HL-60 (cell line): Measurements from ENCODE around the gene DYRK1B.

ENCODE experiments used
- DNase-seq, 2 experiments: peaks; one replicate each; pipeline ENCODE4 v3.0.0-alpha.2; 2010 to 2020; ENCODE audit warnings: low read depth in 1 of 2, low spot score in 1 of 2
- H3K27ac ChIP-seq: fragments of 250-450 bp; sonication (Bioruptor Pico); replicated peaks from 2 replicates; pipeline ENCODE4 v1.5.1; 2020; ENCODE audit warnings: mild to moderate bottlenecking, moderate library complexity
- H3K27me3 ChIP-seq: fragments of 250-450 bp; sonication (Bioruptor Pico); 2 replicates; pipeline ENCODE4 v1.5.1; 2021; ENCODE audit warnings: mild to moderate bottlenecking, moderate library complexity; ENCODE audit not compliant: insufficient read depth, poor library complexity, severe bottlenecking
- H3K4me3 ChIP-seq: replicated peaks from 2 replicates; pipeline ENCODE4 v1.5.1; 2011; ENCODE audit warnings: mild to moderate bottlenecking, control low read depth, low read length; ENCODE audit not compliant: insufficient read depth
- CTCF ChIP-seq: IDR thresholded peaks from one replicate; pipeline ENCODE4 v1.5.1; 2011; ENCODE audit warnings: low read length, control low read depth, inconsistent platforms; ENCODE audit not compliant: insufficient read depth
- GABPA ChIP-seq: IDR thresholded peaks from 2 replicates; pipeline ENCODE4 v1.6.1; 2012; ENCODE audit warnings: low read depth
- POLR2AphosphoS5 ChIP-seq: IDR thresholded peaks from 2 replicates; pipeline ENCODE4 v1.6.1; 2012; ENCODE audit warnings: low read depth
- REST ChIP-seq: IDR thresholded peaks from 2 replicates; pipeline ENCODE4 v1.6.1; 2012; ENCODE audit warnings: low read depth; ENCODE audit not compliant: insufficient replicate concordance
- SPI1 ChIP-seq: IDR thresholded peaks from 2 replicates; pipeline ENCODE4 v1.6.1; 2012; ENCODE audit warnings: low read depth, mild to moderate bottlenecking, borderline replicate concordance

Gene DYRK1B

GRCh38 chr19:39830847-39831246 lies 3.1 kb downstream of the DYRK1B start:
- Histone ChIP-seq H3K27me3 (no peaks in the 10 kb centered on the region), H3K27ac (no peak overlapping the region), H3K4me3 (no peak overlapping the region)
- no peak for DNase-seq
- no peak for TF ChIP-seq REST
- TF ChIP-seq SPI1, result no peak
- TF ChIP-seq GABPA, result no peak
- TF ChIP-seq CTCF, result no peak
- no peak for TF ChIP-seq POLR2AphosphoS5

GRCh38 chr19:39830406-39830805 lies 3.6 kb downstream of the DYRK1B start:
- TF ChIP-seq SPI1 (no peak), GABPA (no peak), POLR2AphosphoS5 (no peak), CTCF (no peak), REST (no peak)
- Histone ChIP-seq H3K4me3 (no peak overlapping the region), H3K27ac (no peak overlapping the region), H3K27me3 (no peaks in the 10 kb centered on the region)
- no peak for DNase-seq

GRCh38 chr19:39829702-39830275 lies 4.2 kb downstream of the DYRK1B start:
- Histone ChIP-seq H3K27me3 (no peaks in the 10 kb centered on the region), H3K4me3 (no peak overlapping the region), H3K27ac (no peak overlapping the region)
- TF ChIP-seq GABPA (no peak), SPI1 (no peak), CTCF (no peak), REST (no peak), POLR2AphosphoS5 (no peak)
- no peak for DNase-seq
